Fibroblast of upper back skin (primary cell): ENCODE results near the gene MRPL43.

Experiments
- DNase-seq: peaks from one replicate; pipeline ENCODE4 v3.0.0-alpha.2; 2013

The MRPL43 gene

DNA sequence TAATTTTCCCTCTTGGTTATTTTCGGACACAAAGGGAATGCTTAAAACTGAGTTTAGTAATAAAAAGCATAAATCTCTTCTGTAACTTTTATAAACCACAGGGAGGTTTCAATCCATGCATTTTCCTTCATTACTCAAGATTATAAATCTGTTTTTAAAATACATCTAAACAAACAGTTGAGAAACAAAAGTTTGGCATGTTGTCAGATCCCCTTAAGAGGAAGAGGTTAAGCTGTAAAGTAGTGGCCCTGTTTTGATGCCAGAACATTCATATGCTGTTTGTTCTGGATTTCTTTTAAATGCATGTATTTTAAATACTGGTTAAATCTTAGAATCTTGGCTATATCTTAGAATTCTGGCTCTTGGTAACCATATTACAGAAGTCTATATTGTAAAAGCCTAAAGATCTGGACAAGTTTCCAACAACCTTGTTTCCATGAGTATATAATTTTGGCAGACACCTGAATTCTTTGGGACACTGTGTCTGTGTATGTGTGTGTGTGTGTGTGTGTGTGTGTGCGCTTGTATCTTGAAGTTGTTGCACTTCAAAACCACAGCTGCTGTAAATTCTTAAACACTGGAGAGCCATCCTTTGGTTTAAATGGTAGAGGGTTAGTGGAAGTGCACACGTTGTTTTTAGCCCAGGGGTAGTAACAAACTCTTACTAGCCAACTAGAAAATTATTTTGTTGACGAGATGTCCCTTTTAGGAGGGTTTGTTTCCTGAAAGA is 24.8 kb downstream of the MRPL43 start:
- no peak for DNase-seq

DNA sequence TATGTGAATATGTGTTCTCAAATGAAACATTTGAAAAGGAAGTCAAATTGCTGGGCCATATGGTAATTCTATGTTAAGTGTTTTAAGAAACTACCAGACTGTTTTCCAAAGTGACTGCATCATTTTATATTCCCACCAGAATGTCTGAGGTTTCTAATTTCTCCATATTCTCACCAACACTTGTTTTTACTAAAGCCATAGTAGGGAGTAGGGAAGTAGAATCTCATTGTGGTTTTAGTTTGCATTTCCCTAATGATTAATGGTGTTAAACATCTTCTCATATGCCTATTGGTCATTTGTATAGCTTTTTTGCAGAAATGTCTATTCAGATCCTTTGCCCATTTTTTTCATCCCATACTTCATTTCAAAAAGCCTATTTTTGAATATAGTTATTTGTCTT is 27.0 kb downstream of the MRPL43 start:
- no peak for DNase-seq

GRCh38 chr10:100948916-100949315 is 38.4 kb downstream of the MRPL43 start:
- no peak for DNase-seq

GRCh38 chr10:100945754-100946153 is 41.5 kb downstream of the MRPL43 start:
- DNase-seq: no peak

- no peak for DNase-seq
These were observed 43.8 kb downstream of the MRPL43 start for GRCh38 chr10:100943508-100943907.

GRCh38 chr10:100942229-100942628 is 45.1 kb downstream of the MRPL43 start:
- no peak for DNase-seq

GRCh38 chr10:100939763-100940344 is 47.4 kb downstream of the MRPL43 start:
- DNase-seq: peak; percentile 57
